HCT116 (cell line): ENCODE results near the gene PML. TPM values are rescaled to one million over a fixed set of nuclear protein-coding genes. Genes with fewer than 3 reads are reported as not detected.
"Not testable (repeated sequence)": the region's sequence is repeated elsewhere in the genome, so short reads cannot be mapped to it uniquely, and the experiment has no call there.

ENCODE experiments used
- ATAC-seq: fragments of 200-7000 bp; cut with Tn5 transposase; 2 replicates; pipeline ENCODE4 v1.9.1; 2020; ENCODE audit warnings: mild to moderate bottlenecking, moderate library complexity
- BruUV-seq: library from RNA; stranded (reverse); fragments of 400-500 nt; replicated peaks from 2 replicates; lab custom pipeline; 2021; lab: Mats Ljungman, UMichigan
- CTCF ChIA-PET: fragments of 300-600 bp; sonication (Branson Sonifier 250); formaldehyde crosslinking; loops from one replicate; lab custom pipeline; 2021; ENCODE audit warnings: antibody characterized with exemption; lab: Charles Lee
- POLR2A ChIA-PET: fragments of 300-600, 350-600 bp; sonication (Branson Sonifier 250); formaldehyde crosslinking; loops from one replicate; lab custom pipeline; 2021; ENCODE audit warnings: antibody characterized with exemption; lab: Charles Lee
- RAD21 ChIA-PET, 2 experiments: fragments of 300-600 bp; sonication (Branson Sonifier 250); formaldehyde crosslinking; loops; one replicate each; lab custom pipeline; 2023; ENCODE audit warnings: low total read pairs in 2 of 2; ENCODE audit not compliant: uncharacterized antibody in 2 of 2, unreplicated experiment in 2 of 2, low non-redundant PET in 1 of 2; lab: Charles Lee
- DNase-seq: peaks from one replicate; pipeline ENCODE4 v3.0.0-alpha.2; 2010; ENCODE audit warnings: low read depth, low spot score
- H2AFZ ChIP-seq: fragments of 200-600 bp; shearing (Covaris generic), sonication (generic); 2 replicates; pipeline ENCODE4 v1.6.1; 2017; ENCODE audit warnings: low read depth, mixed run types, mixed read lengths, antibody characterized with exemption, low read length; ENCODE audit not compliant: poor library complexity, severe bottlenecking
- H3K27ac ChIP-seq: 2 replicates; pipeline ENCODE4 v1.5.1; 2012; ENCODE audit warnings: low read depth, low read length
- H3K27me3 ChIP-seq: fragments of 200-600 bp; sonication (generic); 2 replicates; pipeline ENCODE4 v1.6.1; 2016; ENCODE audit warnings: mixed run types, low read length, mixed read lengths; ENCODE audit not compliant: insufficient read depth
- H3K36me3 ChIP-seq, 2 experiments: fragments of 200-500 bp in 1 of 2; fragments of 200-600 bp in 1 of 2; sonication (Bioruptor generic) in 1 of 2; sonication (generic) in 1 of 2; 2 replicates each; pipeline versions ENCODE4 v1.5.1 to v1.6.1; 2014 to 2016; ENCODE audit warnings: low read length in 2 of 2, inconsistent platforms in 1 of 2, mixed read lengths in 1 of 2, mixed run types in 1 of 2; ENCODE audit not compliant: insufficient read depth in 2 of 2, control insufficient read depth in 1 of 2
- H3K4me1 ChIP-seq, 2 experiments: fragments of 200-600 bp in 1 of 2; sonication (generic) in 1 of 2; 2 replicates each; pipeline versions ENCODE4 v1.5.1 to v1.6.1; 2012 to 2017; ENCODE audit warnings: low read length in 2 of 2, inconsistent platforms in 1 of 2, mild to moderate bottlenecking in 1 of 2, mixed read lengths in 1 of 2, mixed run types in 1 of 2, moderate library complexity in 1 of 2; ENCODE audit not compliant: insufficient read depth in 2 of 2, control insufficient read depth in 1 of 2
- H3K4me2 ChIP-seq: fragments of 200-600 bp; sonication (generic); 2 replicates; pipeline ENCODE4 v1.6.1; 2017; ENCODE audit warnings: mixed run types, low read length, mixed read lengths
- H3K4me3 ChIP-seq, 2 experiments: fragments of 200-600 bp in 1 of 2; sonication (generic) in 1 of 2; replicated peaks in 1 of 2; 2 replicates each; pipeline ENCODE4 v1.5.1; 2011 to 2016; ENCODE audit warnings: low read length in 2 of 2, control low read depth in 1 of 2, low read depth in 1 of 2, mild to moderate bottlenecking in 1 of 2, mixed read lengths in 1 of 2, mixed run types in 1 of 2
- H3K79me2 ChIP-seq: fragments of 200-600 bp; sonication (generic); 2 replicates; pipeline ENCODE4 v1.6.1; 2017; ENCODE audit warnings: mild to moderate bottlenecking, mixed run types, low read length, moderate library complexity, mixed read lengths; ENCODE audit not compliant: insufficient read depth
- H3K9ac ChIP-seq: fragments of 200-600 bp; sonication (generic); 2 replicates; pipeline ENCODE4 v1.6.1; 2016; ENCODE audit warnings: low read length, mixed read lengths
- H3K9me2 ChIP-seq: fragments of 200-600 bp; sonication (generic), shearing (Covaris generic); 2 replicates; pipeline ENCODE4 v1.6.1; 2017; ENCODE audit warnings: mixed run types, mild to moderate bottlenecking, moderate library complexity; ENCODE audit not compliant: insufficient read depth
- H3K9me3 ChIP-seq, 2 experiments: fragments of 200-500 bp in 1 of 2; fragments of 200-600 bp in 1 of 2; sonication (Bioruptor generic) in 1 of 2; sonication (generic) in 1 of 2; 2 replicates each; pipeline ENCODE4 v1.6.1; 2014 to 2017; ENCODE audit warnings: low read length in 2 of 2, mixed read lengths in 2 of 2, inconsistent platforms in 1 of 2, low read depth in 1 of 2, mild to moderate bottlenecking in 1 of 2, mixed run types in 1 of 2, moderate library complexity in 1 of 2; ENCODE audit not compliant: control insufficient read depth in 1 of 2, insufficient read depth in 1 of 2
- H4K20me1 ChIP-seq: fragments of 200-600 bp; sonication (generic), shearing (Covaris generic); 2 replicates; pipeline ENCODE4 v1.6.1; 2017; ENCODE audit warnings: mixed run types, mild to moderate bottlenecking, moderate library complexity; ENCODE audit not compliant: insufficient read depth
- CBX3 ChIP-seq: IDR thresholded peaks from 2 replicates; pipeline ENCODE4 v1.6.1; 2012; ENCODE audit warnings: low read depth
- ELF1 ChIP-seq: IDR thresholded peaks from 2 replicates; pipeline ENCODE4 v1.6.1; 2012; ENCODE audit warnings: low read depth, borderline replicate concordance
- EZH2 ChIP-seq: fragments of 200-600 bp; sonication (generic); IDR thresholded peaks from 2 replicates; pipeline ENCODE4 v1.6.1; 2017; ENCODE audit warnings: antibody characterized with exemption, mixed run types
- EZH2phosphoT487 ChIP-seq: fragments of 200-600 bp; IDR thresholded peaks from 2 replicates; pipeline ENCODE4 v1.6.1; 2018; ENCODE audit warnings: antibody characterized with exemption, borderline replicate concordance
- JUND ChIP-seq: IDR thresholded peaks from 2 replicates; pipeline ENCODE4 v1.6.1; 2012
- POLR2AphosphoS5 ChIP-seq: IDR thresholded peaks from 2 replicates; pipeline ENCODE4 v1.6.1; 2011; ENCODE audit warnings: mild to moderate bottlenecking, low read depth, low read length, moderate library complexity
- RAD21 ChIP-seq: IDR thresholded peaks from 2 replicates; pipeline ENCODE4 v1.6.1; 2012; ENCODE audit warnings: low read depth, mild to moderate bottlenecking
- SIN3A ChIP-seq: IDR thresholded peaks from 2 replicates; pipeline ENCODE4 v1.6.1; 2012; ENCODE audit warnings: low read depth
- SP1 ChIP-seq: IDR thresholded peaks from 2 replicates; pipeline ENCODE4 v1.6.1; 2012; ENCODE audit warnings: low read depth
- SRF ChIP-seq: IDR thresholded peaks from 2 replicates; pipeline ENCODE4 v1.6.1; 2012; ENCODE audit warnings: low read depth
- TCF7L2 ChIP-seq: IDR thresholded peaks from 2 replicates; pipeline ENCODE4 v1.7.0; 2011; ENCODE audit warnings: borderline replicate concordance, inconsistent platforms; ENCODE audit not compliant: insufficient read depth, insufficient read length; ENCODE audit errors: extremely low read depth
- ZFX ChIP-seq: fragments of 450-650 bp; IDR thresholded peaks from 2 replicates; pipeline ENCODE4 v1.6.1; 2017
- intact Hi-C: fragments of 100-400 bp; cut with micrococcal nuclease; formaldehyde crosslinking; loops from 2 replicates; pipeline ENCODE4 v1.10.0; 2022
- total RNA-seq: library from RNA; stranded (reverse); gene quantifications from one replicate; pipeline ENCODE4 v1.2.1, GENCODE V29; 2021; ENCODE audit not compliant: unreplicated experiment
- TF ChIP-seq, protein P1 (sequence below): IDR thresholded peaks from 2 replicates; pipeline ENCODE4 v1.6.1; 2012
- TF ChIP-seq, protein P2 (sequence below), 3 experiments: fragments of 200-600 bp in 1 of 3; sonication (generic) in 1 of 3; IDR thresholded peaks in 2 of 3; conservative IDR thresholded peaks in 1 of 3; 2 replicates each; pipeline ENCODE4 v1.5.1; 2012 to 2017; ENCODE audit warnings: low read depth in 2 of 3, low read length in 2 of 3, antibody characterized with exemption in 1 of 3, borderline replicate concordance in 1 of 3, control low read depth in 1 of 3, mild to moderate bottlenecking in 1 of 3, mixed read lengths in 1 of 3, mixed run types in 1 of 3, moderate library complexity in 1 of 3; ENCODE audit not compliant: insufficient read depth in 1 of 3
- TF ChIP-seq, protein P3 (sequence below): IDR thresholded peaks from 2 replicates; pipeline ENCODE4 v1.6.1; 2012

The PML gene
- total RNA-seq, 1 experiment from 2014 or later: 28.1 TPM

DNA sequence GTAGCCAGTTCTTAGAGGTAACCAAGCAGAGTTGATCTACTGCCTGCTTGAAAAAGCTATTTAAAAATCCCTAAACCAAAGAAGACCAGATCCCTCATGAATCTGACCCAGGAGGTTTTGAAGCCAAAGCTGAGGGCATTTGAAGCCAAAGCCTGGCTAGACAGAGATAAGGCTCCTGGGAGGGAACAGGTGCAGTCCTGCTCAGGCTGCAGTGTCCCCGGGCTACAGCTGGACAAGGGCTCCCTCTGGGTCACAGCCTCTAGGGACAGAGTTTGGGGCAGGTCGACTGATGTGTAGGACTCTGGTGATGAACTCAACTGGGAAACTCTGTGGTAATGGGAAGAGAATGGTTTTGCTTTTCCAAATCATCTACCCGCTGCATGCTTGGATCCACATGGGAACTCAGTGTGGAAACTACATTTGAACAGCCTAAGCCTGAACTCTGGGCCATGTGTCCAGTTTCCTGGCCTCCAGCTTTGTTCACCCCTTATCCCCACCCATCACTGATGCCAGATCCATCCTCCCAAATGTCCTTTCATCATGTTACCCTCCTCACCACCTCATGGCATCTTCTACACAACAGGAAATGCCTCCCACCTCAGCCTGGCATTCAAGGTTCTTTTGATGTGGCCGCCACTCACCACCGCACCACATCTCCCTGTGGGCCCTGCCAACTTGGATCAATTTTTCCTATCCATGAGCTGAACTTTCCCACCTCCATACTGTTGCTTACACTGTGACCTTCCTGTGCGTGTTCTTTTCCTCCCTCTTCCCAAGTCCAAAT lies 64.7 kb downstream of the PML start:
- POLR2A ChIA-PET: not testable (repeated sequence)

DNA sequence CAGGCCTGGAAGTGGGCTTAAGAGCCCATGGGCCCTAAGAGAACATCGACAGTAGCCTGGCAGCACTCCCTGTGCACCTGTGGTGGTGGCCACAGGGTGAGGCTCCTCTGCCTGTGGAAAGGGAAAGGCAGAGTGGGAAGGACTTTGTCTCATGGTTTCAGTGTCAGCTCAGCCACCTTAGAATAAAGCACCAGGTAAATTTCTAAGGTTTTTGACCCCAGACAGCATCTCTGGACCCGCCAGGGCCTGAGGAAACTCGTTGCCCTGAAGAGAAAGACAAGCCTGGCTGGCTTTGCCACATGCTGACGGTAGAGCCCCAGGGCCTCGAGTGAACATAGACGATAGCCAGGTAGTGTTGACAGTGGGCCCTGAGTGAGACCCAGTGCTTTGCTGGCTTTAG lies 65.7 kb downstream of the PML start:
- ChIA-PET RAD21 (no interaction called here), CTCF (no interaction called here), POLR2A (no interaction called here)
- no peaks in the 10 kb centered on the region for H3K36me3 ChIP-seq
- no peaks in the 10 kb centered on the region for H3K9me3 ChIP-seq
- ATAC-seq: no peak
- H2AFZ ChIP-seq: no peak overlapping the region
- DNase-seq: no peak
- no peak overlapping the region for H3K4me3 ChIP-seq
- H3K4me1 ChIP-seq: peaks cover 0 to 4% of the 10 kb centered on the region in 2 experiments; a peak in 1 of 4 replicates
- H4K20me1 ChIP-seq: no peaks in the 10 kb centered on the region
- no peak overlapping the region for H3K27ac ChIP-seq
- no peaks in the 10 kb centered on the region for H3K27me3 ChIP-seq
- no peaks in the 10 kb centered on the region for H3K79me2 ChIP-seq
- no peak overlapping the region for H3K9ac ChIP-seq
- BruUV-seq: no TSS peak
- intact Hi-C loops: no loop called here
- no peak overlapping the region for H3K4me2 ChIP-seq
- H3K9me2 ChIP-seq: no peaks in the 10 kb centered on the region
- TF ChIP-seq, protein P1, sequence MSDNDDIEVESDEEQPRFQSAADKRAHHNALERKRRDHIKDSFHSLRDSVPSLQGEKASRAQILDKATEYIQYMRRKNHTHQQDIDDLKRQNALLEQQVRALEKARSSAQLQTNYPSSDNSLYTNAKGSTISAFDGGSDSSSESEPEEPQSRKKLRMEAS: no peak
- TF ChIP-seq SRF (no peak), JUND (no peak), SP1 (no peak), EZH2 (no peak), SIN3A (no peak), POLR2AphosphoS5 (no peak), ZFX (no peak), EZH2phosphoT487 (no peak), ELF1 (no peak), CBX3 (no peak), RAD21 (no peak), TCF7L2 (no peak)
- TF ChIP-seq, protein P2, sequence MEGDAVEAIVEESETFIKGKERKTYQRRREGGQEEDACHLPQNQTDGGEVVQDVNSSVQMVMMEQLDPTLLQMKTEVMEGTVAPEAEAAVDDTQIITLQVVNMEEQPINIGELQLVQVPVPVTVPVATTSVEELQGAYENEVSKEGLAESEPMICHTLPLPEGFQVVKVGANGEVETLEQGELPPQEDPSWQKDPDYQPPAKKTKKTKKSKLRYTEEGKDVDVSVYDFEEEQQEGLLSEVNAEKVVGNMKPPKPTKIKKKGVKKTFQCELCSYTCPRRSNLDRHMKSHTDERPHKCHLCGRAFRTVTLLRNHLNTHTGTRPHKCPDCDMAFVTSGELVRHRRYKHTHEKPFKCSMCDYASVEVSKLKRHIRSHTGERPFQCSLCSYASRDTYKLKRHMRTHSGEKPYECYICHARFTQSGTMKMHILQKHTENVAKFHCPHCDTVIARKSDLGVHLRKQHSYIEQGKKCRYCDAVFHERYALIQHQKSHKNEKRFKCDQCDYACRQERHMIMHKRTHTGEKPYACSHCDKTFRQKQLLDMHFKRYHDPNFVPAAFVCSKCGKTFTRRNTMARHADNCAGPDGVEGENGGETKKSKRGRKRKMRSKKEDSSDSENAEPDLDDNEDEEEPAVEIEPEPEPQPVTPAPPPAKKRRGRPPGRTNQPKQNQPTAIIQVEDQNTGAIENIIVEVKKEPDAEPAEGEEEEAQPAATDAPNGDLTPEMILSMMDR (IDR thresholded peaks at IDR 0.05 in 2 of 3, conservative IDR thresholded peaks at IDR 0.05 in 1 of 3; ENCODE audit: borderline replicate concordance in 1 of 3, insufficient read depth in 1 of 3, low read depth in 2 of 3, low read length in 2 of 3): no peak
- TF ChIP-seq, protein P3, sequence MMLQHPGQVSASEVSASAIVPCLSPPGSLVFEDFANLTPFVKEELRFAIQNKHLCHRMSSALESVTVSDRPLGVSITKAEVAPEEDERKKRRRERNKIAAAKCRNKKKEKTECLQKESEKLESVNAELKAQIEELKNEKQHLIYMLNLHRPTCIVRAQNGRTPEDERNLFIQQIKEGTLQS: no peak

More for the DNA sequence above, 64.7 kb downstream of the PML start:
- DNase-seq, RAD21 ChIA-PET, H3K4me3 ChIP-seq, H3K9me2 ChIP-seq, H3K4me2 ChIP-seq, ATAC-seq, H3K27ac ChIP-seq, H2AFZ ChIP-seq, H3K79me2 ChIP-seq, BruUV-seq, H3K4me1 ChIP-seq, CTCF ChIA-PET, H3K27me3 ChIP-seq, H3K9me3 ChIP-seq, H3K9ac ChIP-seq, intact Hi-C loops, H4K20me1 ChIP-seq, H3K36me3 ChIP-seq: not testable (repeated sequence)
